ENCODE data around the gene AKNAD1. TPM values are rescaled to one million over a fixed set of nuclear protein-coding genes. Genes with fewer than 3 reads are reported as not detected.

AKNAD1 gene
- total RNA-seq, 2 donors from 2014 or later: not detected

DNA sequence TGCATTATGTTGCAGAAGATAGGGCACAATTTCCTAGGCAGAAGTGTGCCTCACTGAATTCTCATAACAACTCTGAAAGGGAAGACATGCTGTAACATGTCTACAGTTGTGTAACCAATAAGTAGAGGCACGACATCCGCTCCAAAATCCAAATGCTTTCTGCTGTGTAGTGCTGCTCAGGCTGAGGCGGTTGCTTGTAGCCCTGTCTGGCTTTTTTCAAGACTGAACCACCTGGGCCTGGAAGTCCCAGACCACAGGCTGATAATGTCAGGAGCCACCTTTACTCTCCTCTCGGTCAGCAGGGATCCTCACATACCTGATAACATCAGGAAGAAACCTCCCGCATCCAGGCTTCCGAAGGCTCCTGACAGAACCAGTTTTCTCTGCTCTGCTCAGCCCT lies 10.9 kb downstream of the AKNAD1 start:
- intact Hi-C loops (cut with DNase I): no loop called here
- Histone ChIP-seq H3K27me3 (no peaks in the 10 kb centered on the region), H3K4me3 (no peak overlapping the region), H3K36me3 (no peaks in the 10 kb centered on the region), H3K4me1 (no peaks in the 10 kb centered on the region), H3K9me3 (no peaks in the 10 kb centered on the region), H3K27ac (no peak overlapping the region), H3K9ac (ENCODE audit: low read depth in 2 of 2, low read length in 2 of 2) (no peak overlapping the region)
- no peak for DNase-seq
- no peak for TF ChIP-seq CTCF (IDR thresholded peaks at IDR 0.05)

DNA sequence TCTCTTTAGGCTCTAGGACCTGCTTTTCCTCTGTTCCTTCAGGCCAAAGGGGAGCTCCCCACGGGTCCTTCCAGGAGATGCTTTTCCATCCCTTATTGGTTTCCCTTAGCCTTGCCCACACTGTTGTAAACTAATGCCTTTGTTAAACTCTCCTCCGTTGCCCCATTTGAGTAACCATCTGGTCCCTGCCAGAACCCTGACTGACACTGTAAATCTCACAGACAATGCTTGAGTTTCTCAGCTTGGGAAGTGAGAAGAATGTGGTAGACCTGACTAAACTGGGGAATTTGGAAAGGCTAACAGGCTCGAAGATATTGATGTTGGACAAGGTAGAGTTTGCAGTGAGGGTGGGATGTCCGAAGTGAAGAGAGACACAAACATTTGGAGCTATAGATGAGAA lies 11.4 kb downstream of the AKNAD1 start:
- H3K27ac ChIP-seq: no peak overlapping the region
- H3K9me3 ChIP-seq: no peaks in the 10 kb centered on the region
- H3K9ac ChIP-seq (ENCODE audit: low read depth in 2 of 2, low read length in 2 of 2): no peak overlapping the region
- H3K27me3 ChIP-seq: no peaks in the 10 kb centered on the region
- no peak overlapping the region for H3K4me3 ChIP-seq
- no peak for TF ChIP-seq CTCF (IDR thresholded peaks at IDR 0.05)
- H3K36me3 ChIP-seq: no peaks in the 10 kb centered on the region
- DNase-seq: no peak
- no peaks in the 10 kb centered on the region for H3K4me1 ChIP-seq
- intact Hi-C loops (cut with DNase I): no loop called here

GRCh38 chr1:108843390-108844137 lies 13.3 kb downstream of the AKNAD1 start:
- H3K4me1 ChIP-seq: no peaks in the 10 kb centered on the region
- no peaks in the 10 kb centered on the region for H3K27me3 ChIP-seq
- H3K36me3 ChIP-seq: no peaks in the 10 kb centered on the region
- H3K27ac ChIP-seq: no peak overlapping the region
- TF ChIP-seq CTCF (IDR thresholded peaks at IDR 0.05): no peak
- intact Hi-C loops (cut with DNase I): no loop called here
- H3K4me3 ChIP-seq: no peak overlapping the region
- H3K9me3 ChIP-seq: no peaks in the 10 kb centered on the region
- no peak overlapping the region for H3K9ac ChIP-seq (ENCODE audit: low read depth in 2 of 2, low read length in 2 of 2)
- no peak for DNase-seq

DNA sequence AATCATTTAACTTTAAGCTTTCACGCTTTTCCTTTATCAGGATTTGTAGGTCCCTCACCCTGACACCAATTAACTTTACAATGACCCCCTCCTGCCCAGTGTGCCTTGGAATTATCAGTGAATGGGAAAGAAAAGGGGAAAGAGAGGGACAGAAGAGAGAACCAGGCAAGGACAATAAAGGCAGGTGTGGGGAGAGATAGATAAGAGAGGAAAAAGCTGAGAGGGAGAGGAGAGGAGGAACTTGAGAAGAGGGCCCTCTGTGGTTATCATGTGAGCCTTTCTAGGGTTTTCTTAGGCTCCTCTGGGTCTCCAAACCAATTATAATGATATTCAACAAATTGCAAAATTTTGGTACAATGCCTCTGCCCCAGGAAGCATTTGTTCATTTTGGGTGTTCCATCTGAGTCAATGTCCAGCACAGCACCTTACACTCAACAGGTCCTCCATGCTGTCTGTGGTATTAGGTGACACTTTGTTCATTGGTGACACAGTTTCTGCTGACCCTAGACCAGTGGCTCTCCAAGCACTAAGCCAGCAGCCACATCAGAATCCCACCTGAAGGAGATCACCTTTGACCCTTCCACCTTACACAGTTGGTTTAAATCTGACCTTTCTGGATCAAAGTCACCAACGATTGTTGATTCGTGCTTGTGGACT lies 14.2 kb downstream of the AKNAD1 start:
- no peak overlapping the region for H3K9ac ChIP-seq (ENCODE audit: low read depth in 2 of 2, low read length in 2 of 2)
- TF ChIP-seq CTCF (IDR thresholded peaks at IDR 0.05): no peak
- no peak for DNase-seq
- H3K4me3 ChIP-seq: no peak overlapping the region
- H3K27me3 ChIP-seq: no peaks in the 10 kb centered on the region
- H3K9me3 ChIP-seq: no peaks in the 10 kb centered on the region
- no peaks in the 10 kb centered on the region for H3K4me1 ChIP-seq
- H3K27ac ChIP-seq: no peak overlapping the region
- intact Hi-C loops (cut with DNase I): no loop called here
- H3K36me3 ChIP-seq: no peaks in the 10 kb centered on the region

DNA sequence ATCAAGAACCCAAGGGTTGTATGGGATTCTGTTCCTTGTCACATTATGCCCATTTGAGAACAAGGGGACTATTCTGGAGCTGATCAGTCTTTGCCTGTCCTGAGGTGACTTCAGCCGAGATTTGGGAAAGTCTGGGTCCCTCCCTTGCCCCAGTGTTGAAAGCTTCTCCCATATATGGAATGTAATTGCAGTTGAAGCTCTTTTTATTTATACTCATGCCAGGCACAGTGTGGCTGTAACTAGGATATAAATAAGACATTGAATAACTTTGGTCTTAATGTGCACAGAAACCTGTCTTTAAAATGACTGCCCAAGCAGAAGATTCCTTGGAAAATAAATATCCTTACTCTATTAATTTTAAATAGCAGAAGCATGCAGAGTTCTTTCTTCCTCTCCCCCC lies 15.2 kb downstream of the AKNAD1 start:
- Histone ChIP-seq H3K36me3 (no peaks in the 10 kb centered on the region), H3K4me1 (no peaks in the 10 kb centered on the region), H3K9ac (ENCODE audit: low read depth in 2 of 2, low read length in 2 of 2) (no peak overlapping the region), H3K4me3 (no peak overlapping the region), H3K9me3 (no peaks in the 10 kb centered on the region), H3K27ac (no peak overlapping the region), H3K27me3 (no peaks in the 10 kb centered on the region)
- no peak for DNase-seq
- no peak for TF ChIP-seq CTCF (IDR thresholded peaks at IDR 0.05)
- intact Hi-C loops (cut with DNase I): no loop called here

All from colonic mucosa (tissue), 4 donors.